HepG2 (cell line): ENCODE data around the gene PSORS1C1.

ENCODE experiments used
- CTCF ChIP-seq: sonication (generic); formaldehyde crosslinking; IDR thresholded peaks from 2 replicates; pipeline ENCODE4 v1.5.0; 2020; ENCODE audit warnings: mild to moderate bottlenecking, missing genetic modification reagents, moderate library complexity
- EZH2 ChIP-seq: conservative IDR thresholded peaks from 2 replicates; pipeline ENCODE4 v1.6.1; 2012; ENCODE audit warnings: mild to moderate bottlenecking, low read depth, low read length, moderate library complexity
- MXD4 ChIP-seq: IDR thresholded peaks from 2 replicates; pipeline ENCODE4 v1.6.1; 2016; ENCODE audit warnings: mild to moderate bottlenecking, missing biosample characterization, missing genetic modification reagents
- PRDM10 ChIP-seq: sonication (generic); formaldehyde crosslinking; IDR thresholded peaks from 2 replicates; pipeline ENCODE4 v1.4.0; 2020; ENCODE audit warnings: low read depth, missing genetic modification reagents
- REST ChIP-seq, 2 experiments: IDR thresholded peaks; 2 replicates each; pipeline ENCODE4 v1.6.1; 2011 to 2012; ENCODE audit warnings: low read length in 2 of 2, borderline replicate concordance in 1 of 2, low read depth in 1 of 2, mild to moderate bottlenecking in 1 of 2, moderate library complexity in 1 of 2
- ZNF12 ChIP-seq: sonication (generic); formaldehyde crosslinking; IDR thresholded peaks from 2 replicates; pipeline ENCODE4 v1.5.0; 2020; ENCODE audit warnings: missing genetic modification reagents

GRCh38 chr6:31086788-31087440 is 27.7 kb upstream of the PSORS1C1 start:
- TF ChIP-seq EZH2, result no peak
- TF ChIP-seq MXD4 (CRISPR knock-in tag), result no peak
- no peak for TF ChIP-seq ZNF12 (CRISPR knock-in tag)
- TF ChIP-seq CTCF, result no peak
- no peak for TF ChIP-seq PRDM10 (CRISPR knock-in tag)
- TF ChIP-seq REST (IDR thresholded peaks at IDR 0.05; ENCODE audit: borderline replicate concordance in 1 of 2, low read depth in 1 of 2, low read length in 2 of 2), result no peak
